Activated CD8-positive, alpha-beta memory T cell treated with anti-CD3 and anti-CD28 coated beads, Interleukin-2, amount 50 U/mL, for 1 hour (primary cell): ENCODE measurements around the gene PRKN.
"Not testable (repeated sequence)": the region's sequence is repeated elsewhere in the genome, so short reads cannot be mapped to it uniquely, and the experiment has no call there.

ENCODE experiments used
- DNase-seq: peaks from one replicate; pipeline ENCODE4 v3.0.0-alpha.2; 2020; ENCODE audit errors: extremely low read depth

The PRKN gene

GRCh38 chr6:162538643-162539064 is 188.9 kb downstream of the PRKN start:
- DNase-seq: no peak

GRCh38 chr6:162533009-162533400 is 194.6 kb downstream of the PRKN start:
- DNase-seq: no peak

GRCh38 chr6:162532283-162533008 is 195.1 kb downstream of the PRKN start:
- no peak for DNase-seq

GRCh38 chr6:162531391-162531790 is 196.2 kb downstream of the PRKN start:
- not testable (repeated sequence) for DNase-seq

- DNase-seq: no peak
These were observed 199.0 kb downstream of the PRKN start for GRCh38 chr6:162528538-162528937.

GRCh38 chr6:162526960-162527359 is 200.6 kb downstream of the PRKN start:
- no peak for DNase-seq

GRCh38 chr6:162525181-162525580 is 202.4 kb downstream of the PRKN start:
- no peak for DNase-seq

- no peak for DNase-seq
These were observed 214.8 kb downstream of the PRKN start for GRCh38 chr6:162512744-162513143.

GRCh38 chr6:162497389-162497788 is 230.2 kb downstream of the PRKN start:
- DNase-seq: no peak

GRCh38 chr6:162493917-162494316 is 233.6 kb downstream of the PRKN start:
- DNase-seq: no peak

GRCh38 chr6:162491637-162492036 is 235.9 kb downstream of the PRKN start:
- DNase-seq: no peak

- DNase-seq: no peak
These were observed 238.2 kb downstream of the PRKN start for GRCh38 chr6:162489101-162489976.

GRCh38 chr6:162488444-162488843 is 239.1 kb downstream of the PRKN start:
- no peak for DNase-seq

- DNase-seq: no peak
These were observed 242.1 kb downstream of the PRKN start for GRCh38 chr6:162485464-162485863.

- DNase-seq: no peak
These were observed 245.6 kb downstream of the PRKN start for GRCh38 chr6:162481938-162482337.

GRCh38 chr6:162481320-162481719 is 246.2 kb downstream of the PRKN start:
- no peak for DNase-seq

GRCh38 chr6:162478192-162478671 is 249.3 kb downstream of the PRKN start:
- no peak for DNase-seq

- no peak for DNase-seq
These were observed 252.8 kb downstream of the PRKN start for GRCh38 chr6:162474722-162475121.

GRCh38 chr6:162471842-162472241 is 255.7 kb downstream of the PRKN start:
- no peak for DNase-seq

- DNase-seq: no peak
These were observed 259.2 kb downstream of the PRKN start for GRCh38 chr6:162468326-162468725.

- DNase-seq: no peak
These were observed 259.9 kb downstream of the PRKN start for GRCh38 chr6:162467679-162468078.

GRCh38 chr6:162463576-162463975 is 264.0 kb downstream of the PRKN start:
- DNase-seq: no peak

GRCh38 chr6:162459985-162460384 is 267.6 kb downstream of the PRKN start:
- DNase-seq: no peak
